ENCODE results near the gene UBE2QL1. TPM values are rescaled to one million over a fixed set of nuclear protein-coding genes. Genes with fewer than 3 reads are reported as not detected.

UBE2QL1 gene
- total and polyA plus RNA-seq, 2 donors from 2014 or later, result 0.31 to 4.8 TPM

GRCh38 chr5:6402939-6403338 lies 45.7 kb upstream of the UBE2QL1 start:
- Histone ChIP-seq H3K27me3 (ENCODE audit: control insufficient read depth, insufficient read depth, low read length) (no peaks in the 10 kb centered on the region), H3K4me1 (ENCODE audit: control insufficient read depth in 2 of 3, insufficient read depth in 2 of 3, low read depth in 1 of 3, low read length in 3 of 3) (no peaks in the 10 kb centered on the region), H3K9me3 (ENCODE audit: control insufficient read depth in 2 of 3, insufficient read depth in 1 of 3, low read length in 3 of 3) (no peaks in the 10 kb centered on the region), H3K9ac (ENCODE audit: low read length in 3 of 3) (no peak overlapping the region), H3K27ac (ENCODE audit: low read depth in 2 of 2, low read length in 2 of 2) (no peak overlapping the region), H3K36me3 (ENCODE audit: control insufficient read depth in 2 of 3, insufficient read depth in 3 of 3, low read length in 3 of 3) (no peaks in the 10 kb centered on the region), H3K4me3 (ENCODE audit: low read length in 3 of 3) (no peak overlapping the region)
- FAIRE-seq (no peak), DNase-seq (no peak)
- no peak for TF ChIP-seq CTCF (IDR thresholded peaks at IDR 0.05; ENCODE audit: borderline replicate concordance, extremely low read depth, insufficient read depth)
- intact Hi-C loops (cut with DNase I), result no loop called here

- Histone ChIP-seq H3K27me3 (ENCODE audit: control insufficient read depth, insufficient read depth, low read length) (no peaks in the 10 kb centered on the region), H3K27ac (ENCODE audit: low read depth in 2 of 2, low read length in 2 of 2) (no peak overlapping the region), H3K4me3 (ENCODE audit: low read length in 3 of 3) (no peak overlapping the region), H3K9me3 (ENCODE audit: control insufficient read depth in 2 of 3, insufficient read depth in 1 of 3, low read length in 3 of 3) (no peaks in the 10 kb centered on the region), H3K4me1 (ENCODE audit: control insufficient read depth in 2 of 3, insufficient read depth in 2 of 3, low read depth in 1 of 3, low read length in 3 of 3) (no peaks in the 10 kb centered on the region), H3K36me3 (ENCODE audit: control insufficient read depth in 2 of 3, insufficient read depth in 3 of 3, low read length in 3 of 3) (no peaks in the 10 kb centered on the region), H3K9ac (ENCODE audit: low read length in 3 of 3) (no peak overlapping the region)
- FAIRE-seq (no peak), DNase-seq (no peak)
- intact Hi-C loops (cut with DNase I), result no loop called here
- no peak for TF ChIP-seq CTCF (IDR thresholded peaks at IDR 0.05; ENCODE audit: borderline replicate concordance, extremely low read depth, insufficient read depth)
These were observed 45.2 kb upstream of the UBE2QL1 start for GRCh38 chr5:6403416-6403815.

- no peaks in the 10 kb centered on the region for H3K9me3 ChIP-seq (ENCODE audit: control insufficient read depth in 2 of 3, insufficient read depth in 1 of 3, low read length in 3 of 3)
- no peaks in the 10 kb centered on the region for H3K27me3 ChIP-seq (ENCODE audit: control insufficient read depth, insufficient read depth, low read length)
- no peak for DNase-seq
- no peaks in the 10 kb centered on the region for H3K36me3 ChIP-seq (ENCODE audit: control insufficient read depth in 2 of 3, insufficient read depth in 3 of 3, low read length in 3 of 3)
- H3K9ac ChIP-seq (ENCODE audit: low read length in 3 of 3), result no peak overlapping the region
- no peak for TF ChIP-seq CTCF (IDR thresholded peaks at IDR 0.05; ENCODE audit: borderline replicate concordance, extremely low read depth, insufficient read depth)
- H3K27ac ChIP-seq (ENCODE audit: low read depth in 2 of 2, low read length in 2 of 2), result no peak overlapping the region
- H3K4me1 ChIP-seq (ENCODE audit: control insufficient read depth in 2 of 3, insufficient read depth in 2 of 3, low read depth in 1 of 3, low read length in 3 of 3), result no peaks in the 10 kb centered on the region
- FAIRE-seq, result no peak
- no peak overlapping the region for H3K4me3 ChIP-seq (ENCODE audit: low read length in 3 of 3)
- intact Hi-C loops (cut with DNase I), result no loop called here
These were observed 44.5 kb upstream of the UBE2QL1 start for GRCh38 chr5:6404129-6404528.

GRCh38 chr5:6405591-6405990 lies 43.1 kb upstream of the UBE2QL1 start:
- TF ChIP-seq CTCF (IDR thresholded peaks at IDR 0.05; ENCODE audit: borderline replicate concordance, extremely low read depth, insufficient read depth), result no peak
- no peaks in the 10 kb centered on the region for H3K27me3 ChIP-seq (ENCODE audit: control insufficient read depth, insufficient read depth, low read length)
- intact Hi-C loops (cut with DNase I), result no loop called here
- no peak overlapping the region for H3K27ac ChIP-seq (ENCODE audit: low read depth in 2 of 2, low read length in 2 of 2)
- H3K4me1 ChIP-seq (ENCODE audit: control insufficient read depth in 2 of 3, insufficient read depth in 2 of 3, low read depth in 1 of 3, low read length in 3 of 3), result no peaks in the 10 kb centered on the region
- FAIRE-seq (no peak), DNase-seq (no peak)
- no peak overlapping the region for H3K9ac ChIP-seq (ENCODE audit: low read length in 3 of 3)
- no peaks in the 10 kb centered on the region for H3K9me3 ChIP-seq (ENCODE audit: control insufficient read depth in 2 of 3, insufficient read depth in 1 of 3, low read length in 3 of 3)
- no peaks in the 10 kb centered on the region for H3K36me3 ChIP-seq (ENCODE audit: control insufficient read depth in 2 of 3, insufficient read depth in 3 of 3, low read length in 3 of 3)
- H3K4me3 ChIP-seq (ENCODE audit: low read length in 3 of 3), result no peak overlapping the region
